A549 (cell line): ENCODE measurements around the gene RAD51B. TPM values are rescaled to one million over a fixed set of nuclear protein-coding genes. Genes with fewer than 3 reads are reported as not detected.
A peak's percentile ranks its signal among the peaks of the same experiment; 100 is the strongest.

Experiments used
- ATAC-seq, 2 experiments: fragments of 200-7000 bp in 1 of 2; fragments of >200 bp in 1 of 2; cut with Nextera tagmentation in 1 of 2; cut with Tn5 transposase in 1 of 2; 3 replicates each; pipeline versions ENCODE4 v1.8.0 to v1.9.1; 2018 to 2020; ENCODE audit warnings: mild to moderate bottlenecking in 1 of 2, moderate library complexity in 1 of 2
- CTCF ChIA-PET: fragments of 300-600 bp; sonication (Branson Sonifier 250); formaldehyde crosslinking; extraction: SDS; loops from one replicate; lab custom pipeline; 2021; ENCODE audit warnings: antibody characterized with exemption, inconsistent platforms; lab: Yijun Ruan, JAX
- POLR2A ChIA-PET: fragments of 350-600 bp; formaldehyde crosslinking; extraction: SDS; loops from one replicate; lab custom pipeline; 2021; ENCODE audit warnings: antibody characterized with exemption, inconsistent platforms; lab: Yijun Ruan, JAX
- DNase-seq, 2 experiments: peaks; one replicate each; pipeline versions ENCODE4 v3.0.0 to v3.0.0-alpha.2; 2011 to 2016; ENCODE audit warnings: low read depth in 1 of 2, low spot score in 1 of 2
- FAIRE-seq: peaks from 2 replicates; lab custom pipeline; 2011; peaks lifted over from hg19 to GRCh38; lab: Jason Lieb, UNC
- H3K27ac ChIP-seq, 2 experiments: fragments of >200 bp; sonication (Bioruptor Twin); formaldehyde crosslinking; 3 replicates each; pipeline ENCODE4 v1.5.1; 2016 to 2017
- H3K4me1 ChIP-seq: fragments of >200 bp; sonication (Bioruptor Twin); formaldehyde crosslinking; 3 replicates; pipeline ENCODE4 v1.6.1; 2016
- H3K4me2 ChIP-seq: fragments of >200 bp; sonication (Bioruptor Twin); formaldehyde crosslinking; 3 replicates; pipeline ENCODE4 v1.6.1; 2016
- H3K4me3 ChIP-seq: fragments of >200 bp; sonication (Bioruptor Twin); formaldehyde crosslinking; 3 replicates; pipeline ENCODE4 v1.5.1; 2016
- H3K9me3 ChIP-seq: fragments of >200 bp; sonication (Bioruptor Twin); formaldehyde crosslinking; 3 replicates; pipeline ENCODE4 v1.6.1; 2016
- BHLHE40 ChIP-seq: IDR thresholded peaks from 2 replicates; pipeline ENCODE4 v1.6.1; 2012; ENCODE audit warnings: low read depth, low read length, inconsistent platforms
- CBX2 ChIP-seq: fragments of 200-600 bp; sonication (generic); IDR thresholded peaks from 2 replicates; pipeline ENCODE4 v1.6.1; 2016; ENCODE audit warnings: low read depth, mild to moderate bottlenecking, borderline replicate concordance
- CBX8 ChIP-seq: fragments of 200-600 bp; sonication (generic); IDR thresholded peaks from 2 replicates; pipeline ENCODE4 v1.6.1; 2016
- CHD4 ChIP-seq: fragments of 200-600 bp; sonication (generic); IDR thresholded peaks from 2 replicates; pipeline ENCODE4 v1.6.1; 2016; ENCODE audit warnings: antibody characterized with exemption, mild to moderate bottlenecking, borderline replicate concordance
- CTCF ChIP-seq: fragments of >200 bp; sonication (Bioruptor Twin); formaldehyde crosslinking; IDR thresholded peaks from 3 replicates; pipeline ENCODE4 v1.5.1; 2016
- E2F6 ChIP-seq: IDR thresholded peaks from 2 replicates; pipeline ENCODE4 v1.6.1; 2012; ENCODE audit warnings: low read depth, borderline replicate concordance
- EHF ChIP-seq: fragments of 250-450 bp; sonication (Bioruptor Pico); IDR thresholded peaks from 2 replicates; pipeline ENCODE4 v1.5.0; 2020; ENCODE audit warnings: mild to moderate bottlenecking
- EHMT2 ChIP-seq: fragments of 200-600 bp; sonication (generic); IDR thresholded peaks from 2 replicates; pipeline ENCODE4 v1.6.1; 2016; ENCODE audit warnings: antibody characterized with exemption, low read depth, mild to moderate bottlenecking, moderate library complexity
- EP300 ChIP-seq, 2 experiments: fragments of >200 bp; sonication (Bioruptor Twin); formaldehyde crosslinking; IDR thresholded peaks; 2 replicates in 1 of 2; 3 replicates in 1 of 2; pipeline ENCODE4 v1.6.1; 2016 to 2017
- FOSB ChIP-seq: fragments of 250-450 bp; sonication (Bioruptor Pico); IDR thresholded peaks from 2 replicates; pipeline ENCODE4 v1.5.0; 2020; ENCODE audit warnings: mild to moderate bottlenecking, moderate library complexity
- FOSL2 ChIP-seq, 2 experiments: fragments of 450-650 bp in 1 of 2; fragments of >200 bp in 1 of 2; sonication (Bioruptor Twin) in 1 of 2; formaldehyde crosslinking; IDR thresholded peaks; 2 replicates each; pipeline versions ENCODE4 v1.5.0 to v1.6.1; 2016 to 2020; ENCODE audit warnings: mild to moderate bottlenecking in 1 of 2, moderate library complexity in 1 of 2
- FOXS1 ChIP-seq: fragments of 250-450 bp; sonication (Bioruptor Pico); IDR thresholded peaks from 2 replicates; pipeline ENCODE4 v1.5.0; 2020; ENCODE audit warnings: mild to moderate bottlenecking, moderate library complexity
- HDAC2 ChIP-seq: fragments of 200-600 bp; sonication (generic); IDR thresholded peaks from 2 replicates; pipeline ENCODE4 v1.6.1; 2016
- HEYL ChIP-seq: fragments of 250-450 bp; sonication (Bioruptor Pico); IDR thresholded peaks from 2 replicates; pipeline ENCODE4 v1.8.0; 2021; ENCODE audit warnings: mild to moderate bottlenecking, moderate library complexity
- HOXB5 ChIP-seq: fragments of 250-450 bp; sonication (Bioruptor Pico); IDR thresholded peaks from 2 replicates; pipeline ENCODE4 v1.5.0; 2020; ENCODE audit warnings: mild to moderate bottlenecking, moderate library complexity
- JUN ChIP-seq, 2 experiments: fragments of >200 bp; sonication (Bioruptor Twin); formaldehyde crosslinking; IDR thresholded peaks; 2 replicates in 1 of 2; 3 replicates in 1 of 2; pipeline ENCODE4 v1.6.1; 2016 to 2017
- MAZ ChIP-seq: fragments of 150-350 bp; IDR thresholded peaks from 2 replicates; pipeline ENCODE4 v1.6.1; 2014; ENCODE audit warnings: antibody characterized with exemption, low read depth, low read length, borderline replicate concordance
- MYC ChIP-seq: IDR thresholded peaks from 2 replicates; pipeline ENCODE4 v1.6.1; 2012; ENCODE audit warnings: mild to moderate bottlenecking, inconsistent platforms, low read length, improper control_type of control experiment, borderline replicate concordance
- NFE2L2 ChIP-seq: fragments of 150-350 bp; conservative IDR thresholded peaks from 2 replicates; pipeline ENCODE4 v1.6.1; 2014; ENCODE audit warnings: low read length
- NR3C1 ChIP-seq: fragments of >200 bp; sonication (Bioruptor Twin); formaldehyde crosslinking; IDR thresholded peaks from 3 replicates; pipeline ENCODE4 v1.6.1; 2017
- PHF8 ChIP-seq: fragments of 200-600 bp; sonication (generic); IDR thresholded peaks from 2 replicates; pipeline ENCODE4 v1.6.1; 2016; ENCODE audit warnings: low read depth, mild to moderate bottlenecking, antibody characterized with exemption, moderate library complexity, borderline replicate concordance
- POLR2AphosphoS2 ChIP-seq: conservative IDR thresholded peaks from 2 replicates; pipeline ENCODE4 v1.6.1; 2012; ENCODE audit warnings: low read length, improper control_type of control experiment, inconsistent platforms
- RAD21 ChIP-seq, 2 experiments: fragments of >200 bp in 1 of 2; sonication (Bioruptor Twin) in 1 of 2; formaldehyde crosslinking in 1 of 2; IDR thresholded peaks in 1 of 2; conservative IDR thresholded peaks in 1 of 2; 2 replicates in 1 of 2; 3 replicates in 1 of 2; pipeline ENCODE4 v1.6.1; 2012 to 2018; ENCODE audit warnings: inconsistent platforms in 1 of 2
- REST ChIP-seq: fragments of 200-600 bp; sonication (generic); IDR thresholded peaks from 2 replicates; pipeline ENCODE4 v1.6.1; 2016; ENCODE audit warnings: antibody characterized with exemption, mild to moderate bottlenecking, moderate library complexity
- RFX5 ChIP-seq: fragments of 450-650 bp; IDR thresholded peaks from 2 replicates; pipeline ENCODE4 v1.7.1; 2014; ENCODE audit warnings: antibody characterized with exemption, mild to moderate bottlenecking, moderate library complexity
- SMC3 ChIP-seq: fragments of >200 bp; sonication (Bioruptor Twin); formaldehyde crosslinking; IDR thresholded peaks from 3 replicates; pipeline ENCODE4 v1.6.1; 2018; ENCODE audit warnings: inconsistent platforms
- SREBF2 ChIP-seq: fragments of 450-650 bp; IDR thresholded peaks from 2 replicates; pipeline ENCODE4 v1.6.1; 2014; ENCODE audit warnings: mild to moderate bottlenecking, moderate library complexity
- USF2 ChIP-seq: fragments of 450-650 bp; IDR thresholded peaks from 2 replicates; pipeline ENCODE4 v1.6.1; 2014; ENCODE audit warnings: antibody characterized with exemption
- WGBS: methylation state at CpG from one replicate; pipeline ENCODE4 v1.1.6; 2017; ENCODE audit errors: missing lambda C conversion rate; 5-methylcytosine and 5-hydroxymethylcytosine counted together
- polyA plus RNA-seq, 4 experiments: library from polyadenylated mRNA; depleted of rRNA in 3 of 4; stranded (reverse); fragments of >200 nt; fragmentation: RNase III in 1 of 4; extraction: RNeasy Plus Mini Kit Qiagen cat#74134 plus additional on column Dnase treatment in 1 of 4; gene quantifications; 2 replicates in 3 of 4; 3 replicates in 1 of 4; pipeline ENCODE4 v1.2.3, GENCODE V29; 2011 to 2017

Gene RAD51B
- polyA plus RNA-seq, 2 of the 4 experiments (the other 2 are of a cell fraction): 7.2 to 10.8 TPM

GRCh38 chr14:68606644-68607043, 787.1 kb downstream of the RAD51B start:
- ChIA-PET CTCF (no interaction called here), POLR2A (no interaction called here)
- H3K4me3 ChIP-seq: no peak overlapping the region
- TF ChIP-seq FOSB (CRISPR knock-in tag) (no peak), E2F6 (no peak), MAZ (no peak), EHMT2 (no peak), CTCF (no peak), USF2 (no peak), REST (no peak), PHF8 (no peak), MYC (no peak), RAD21 (conservative IDR thresholded peaks at IDR 0.05 in 1 of 2, IDR thresholded peaks at IDR 0.05 in 1 of 2) (no peak), JUN (IDR thresholded peaks at IDR 0.05) (no peak), SREBF2 (no peak), BHLHE40 (no peak), HOXB5 (CRISPR knock-in tag) (no peak), FOSL2 (IDR thresholded peaks at IDR 0.05) (no peak), FOSL2 (CRISPR knock-in tag; IDR thresholded peaks at IDR 0.05) (no peak), HEYL (CRISPR knock-in tag) (no peak), NR3C1 (no peak), EP300 (IDR thresholded peaks at IDR 0.05) (no peak), FOXS1 (CRISPR knock-in tag) (no peak)
- no peak for DNase-seq
- peaks cover 13% of the 10 kb centered on the region for H3K4me1 ChIP-seq
- no peak for ATAC-seq
- 91% methylated on average over 4 of the region's 4 CpGs for WGBS
- H3K4me2 ChIP-seq: no peak overlapping the region
- FAIRE-seq: no peak
- peak overlapping the region; percentile 31 to 78; a peak in 2 of 6 replicates for H3K27ac ChIP-seq
- H3K9me3 ChIP-seq: peaks cover 18% of the 10 kb centered on the region

- H3K4me3 ChIP-seq: no peak overlapping the region
- POLR2A ChIA-PET: no interaction called here
- TF ChIP-seq EHF (CRISPR knock-in tag): no peak
- TF ChIP-seq FOXS1 (CRISPR knock-in tag): no peak
- TF ChIP-seq HOXB5 (CRISPR knock-in tag): no peak
- no peak for TF ChIP-seq SMC3
- TF ChIP-seq CBX8: no peak
- TF ChIP-seq CHD4: no peak
- TF ChIP-seq RFX5: no peak
- no peak for TF ChIP-seq HDAC2
- TF ChIP-seq POLR2AphosphoS2: no peak
- TF ChIP-seq BHLHE40: no peak
- no peak for TF ChIP-seq CBX2
- no peak for TF ChIP-seq NFE2L2
- TF ChIP-seq, all 56 proteins: peak for 0
- peak overlapping the region; percentile 55 to 78 for H3K27ac ChIP-seq
- CTCF ChIA-PET: no interaction called here
- H3K4me1 ChIP-seq: peaks cover 13% of the 10 kb centered on the region
- 76% methylated on average over 17 of the region's 17 CpGs for WGBS
- peak in 1 of 2 experiments; percentile 32; a peak in 3 of 6 replicates for ATAC-seq
- no peak for FAIRE-seq
- peaks cover 24% of the 10 kb centered on the region for H3K9me3 ChIP-seq
- no peak overlapping the region for H3K4me2 ChIP-seq
- no peak for DNase-seq
Measured at GRCh38 chr14:68607081-68607866, 787.7 kb downstream of the RAD51B start.
